GM19099 (cell line): ENCODE data around the gene GADL1.

Experiments
- POLR2A ChIP-seq: IDR thresholded peaks from 3 replicates; pipeline ENCODE4 v1.6.1; 2011; ENCODE audit warnings: low read depth; ENCODE audit not compliant: insufficient read length; ENCODE audit errors: extremely low read depth

Gene GADL1

DNA sequence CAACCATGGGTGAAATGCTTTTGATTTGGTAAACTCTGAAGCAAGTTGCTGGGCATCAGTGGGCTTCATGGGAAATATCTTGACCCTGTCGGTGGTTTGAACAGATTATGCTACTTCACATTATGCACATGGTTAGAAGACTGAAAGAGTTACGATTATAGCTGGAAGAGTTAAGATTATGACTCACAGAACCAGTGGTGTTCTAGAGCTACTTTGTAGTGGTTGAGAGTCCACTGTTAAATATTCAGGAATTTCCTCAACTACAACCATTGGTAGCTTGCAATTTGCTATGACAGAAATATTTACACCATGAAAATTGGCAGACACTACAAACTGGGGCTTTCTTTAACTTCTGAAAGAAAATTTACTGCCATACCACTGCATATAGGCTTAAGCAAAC, 99.3 kb downstream of the GADL1 start:
- no peak for TF ChIP-seq POLR2A

DNA sequence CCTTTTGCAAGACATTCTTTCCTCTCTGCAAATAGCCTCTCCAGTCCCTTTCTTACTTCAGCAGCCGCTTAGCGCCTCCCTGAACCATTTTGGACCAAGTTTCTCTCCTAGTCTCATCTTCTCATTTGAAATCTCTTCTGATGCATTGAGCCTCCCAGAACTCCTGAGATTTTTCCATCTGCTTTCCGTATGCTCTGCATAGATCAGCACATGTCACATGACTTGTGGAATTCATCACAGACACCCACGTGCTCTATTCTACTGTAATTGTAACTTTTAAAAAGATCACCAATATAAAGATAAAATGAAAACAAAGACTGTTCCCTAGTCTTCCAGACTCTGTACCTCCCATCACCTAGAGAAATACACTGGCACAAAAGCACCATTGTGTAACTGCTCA, 100.7 kb downstream of the GADL1 start:
- no peak for TF ChIP-seq POLR2A

DNA sequence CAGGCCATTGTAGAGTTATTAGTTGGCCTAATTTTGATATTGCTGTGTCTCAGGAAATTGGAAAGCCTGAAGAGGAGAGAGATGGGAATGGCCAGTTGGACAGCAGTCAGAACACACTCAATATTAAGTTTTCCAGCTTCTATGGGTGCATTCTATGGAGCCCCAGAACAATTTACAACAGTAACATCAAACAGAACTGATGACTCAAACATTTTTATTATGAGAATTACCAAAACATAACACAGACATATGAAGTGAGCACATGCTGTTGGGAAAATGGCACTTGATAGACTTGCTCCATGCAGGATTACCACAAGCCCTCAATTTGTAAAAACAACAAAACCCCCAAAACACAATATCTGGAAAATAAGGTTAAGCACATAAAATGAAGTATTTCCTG, 104.3 kb downstream of the GADL1 start:
- no peak for TF ChIP-seq POLR2A

DNA sequence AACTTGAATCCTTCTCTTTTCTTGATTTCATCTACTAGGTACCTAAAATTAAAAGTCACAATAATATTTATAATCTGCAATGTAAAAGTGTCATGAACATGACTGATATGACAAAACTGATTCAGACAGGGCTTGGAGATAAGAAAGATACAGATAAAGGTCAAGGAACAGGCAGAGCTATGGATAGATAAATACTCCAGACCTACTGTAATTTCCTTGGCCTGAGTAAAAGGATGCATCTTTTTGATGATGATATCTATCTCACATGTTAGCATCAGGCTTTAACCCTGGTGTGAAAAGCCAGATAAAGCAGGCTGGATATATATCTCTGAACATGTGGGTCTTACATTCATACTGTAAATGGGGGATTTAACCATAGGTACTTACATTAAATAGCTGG, 108.1 kb downstream of the GADL1 start:
- TF ChIP-seq POLR2A = no peak

DNA sequence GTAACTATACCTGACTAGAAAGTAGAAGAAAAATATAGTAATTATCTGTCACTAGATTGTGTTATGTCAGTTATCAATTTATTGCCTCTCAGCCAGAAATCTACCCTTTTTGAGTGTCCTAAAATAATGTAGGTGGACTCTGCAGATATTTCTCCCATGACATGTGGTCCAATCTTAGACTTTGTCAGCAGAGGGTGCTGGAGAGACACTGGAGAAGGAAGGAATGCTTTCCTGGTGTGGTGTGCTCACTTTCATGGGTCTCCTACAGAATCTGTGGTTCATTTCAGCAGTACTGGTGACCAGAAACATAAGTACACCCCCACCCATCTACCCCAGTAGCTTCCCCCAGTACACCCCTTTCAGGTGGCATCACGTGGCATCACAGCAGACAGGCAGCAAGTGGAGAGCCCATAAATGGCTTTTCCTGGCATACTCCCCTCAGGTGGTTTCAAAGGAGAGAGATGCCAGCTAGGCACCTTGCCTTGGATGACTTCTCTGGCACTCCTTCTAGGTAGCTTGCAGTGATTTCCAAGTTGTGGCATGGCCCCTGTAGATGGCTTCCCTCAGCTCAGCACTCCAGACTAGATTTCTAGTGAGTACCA, 114.7 kb downstream of the GADL1 start:
- TF ChIP-seq POLR2A = no peak

DNA sequence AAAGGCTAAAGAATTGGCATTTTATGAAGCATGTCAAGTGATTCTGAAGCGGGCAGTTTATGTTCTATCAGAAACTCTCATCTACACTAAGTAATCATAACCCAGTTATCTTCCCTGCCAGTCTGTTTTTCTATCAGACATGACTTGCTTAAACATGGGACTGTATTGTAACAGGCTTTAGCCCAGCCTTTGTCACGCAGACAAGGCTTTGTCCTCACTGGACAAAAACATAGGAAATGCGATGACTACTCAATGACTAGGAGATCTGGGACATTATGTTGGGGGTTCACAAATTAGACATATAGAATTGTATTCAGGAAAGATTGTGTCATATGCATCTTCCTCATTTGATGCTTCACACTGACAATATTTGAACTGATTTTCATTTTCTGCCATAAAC, 115.5 kb downstream of the GADL1 start:
- TF ChIP-seq POLR2A = no peak

DNA sequence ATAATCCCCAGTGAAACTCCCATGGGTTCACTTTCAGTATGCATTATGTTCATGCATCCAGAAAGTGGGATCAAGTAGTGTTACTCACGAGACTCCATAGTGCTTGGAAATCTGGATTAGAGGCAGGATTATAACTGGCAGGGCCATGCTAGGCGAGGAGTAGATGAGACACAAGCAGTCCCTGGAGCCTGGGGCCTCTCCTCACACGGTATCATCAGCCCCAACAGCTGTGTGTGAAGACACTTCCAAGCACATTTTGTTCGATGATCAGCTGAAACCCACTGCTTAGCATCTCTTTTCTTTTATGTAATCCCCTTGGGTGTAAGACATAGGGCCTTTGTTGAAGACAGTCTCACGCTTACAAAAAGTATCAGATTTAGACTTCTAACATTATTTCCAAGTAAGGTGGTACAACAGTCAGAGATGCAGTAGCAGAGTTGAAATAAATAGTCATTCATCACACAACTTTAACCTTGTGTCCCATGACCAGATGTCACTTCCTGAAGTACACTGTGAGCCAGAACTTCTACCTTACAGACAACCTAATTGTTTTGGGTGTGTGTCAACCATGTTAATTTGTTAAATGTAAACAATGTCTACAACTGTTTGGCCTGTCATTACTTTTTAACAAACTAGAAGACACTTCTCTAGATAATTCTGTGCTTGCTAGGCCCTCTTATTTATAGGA, 116.9 kb downstream of the GADL1 start:
- TF ChIP-seq POLR2A = no peak

DNA sequence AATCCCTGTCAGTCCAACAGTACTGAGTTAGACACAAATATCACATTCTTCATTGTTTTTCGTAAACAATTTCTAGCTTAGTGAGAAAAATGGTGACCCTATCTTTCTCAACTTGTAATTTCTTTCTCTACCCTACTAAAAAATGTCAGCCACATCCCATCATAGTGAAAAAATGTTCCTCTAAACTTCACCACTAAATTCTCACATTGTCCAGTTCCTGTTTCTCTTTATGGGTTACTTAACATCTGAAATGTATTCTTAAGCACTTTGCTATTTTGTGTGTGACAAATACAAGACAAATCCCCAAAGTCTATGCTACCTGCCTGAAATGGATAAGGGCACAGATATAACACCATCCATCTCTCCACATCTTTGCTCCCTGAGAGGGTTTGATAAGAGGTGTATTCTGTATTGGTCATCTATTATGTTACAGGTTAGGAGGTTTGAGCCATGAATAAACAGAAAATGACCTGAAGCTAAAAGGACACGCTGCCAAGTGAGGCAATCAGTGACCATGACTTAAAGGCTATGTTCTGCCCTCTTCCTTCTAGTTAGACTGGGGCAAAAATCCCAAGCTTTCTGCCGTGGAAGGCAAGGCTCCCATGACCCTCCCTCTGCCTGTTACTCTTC, 118.2 kb downstream of the GADL1 start:
- no peak for TF ChIP-seq POLR2A

DNA sequence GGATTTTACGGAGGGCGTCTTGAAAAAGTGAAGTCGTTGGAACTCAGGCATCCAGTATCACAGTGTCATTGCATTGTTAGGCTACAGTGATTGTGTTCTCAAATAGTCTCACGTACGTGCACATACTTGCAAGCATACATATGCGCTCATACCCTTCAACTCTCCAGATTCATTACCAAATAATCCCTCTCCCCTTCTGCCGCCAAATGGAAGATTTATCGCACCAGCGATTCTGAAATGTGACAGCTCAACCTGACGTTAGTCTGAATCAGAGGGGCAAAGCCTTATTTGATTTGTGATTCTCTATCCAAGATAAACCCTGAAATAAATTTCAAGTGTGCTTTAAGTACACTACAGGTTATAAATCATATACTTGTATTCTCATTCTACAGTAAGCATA, 119.4 kb downstream of the GADL1 start:
- no peak for TF ChIP-seq POLR2A

DNA sequence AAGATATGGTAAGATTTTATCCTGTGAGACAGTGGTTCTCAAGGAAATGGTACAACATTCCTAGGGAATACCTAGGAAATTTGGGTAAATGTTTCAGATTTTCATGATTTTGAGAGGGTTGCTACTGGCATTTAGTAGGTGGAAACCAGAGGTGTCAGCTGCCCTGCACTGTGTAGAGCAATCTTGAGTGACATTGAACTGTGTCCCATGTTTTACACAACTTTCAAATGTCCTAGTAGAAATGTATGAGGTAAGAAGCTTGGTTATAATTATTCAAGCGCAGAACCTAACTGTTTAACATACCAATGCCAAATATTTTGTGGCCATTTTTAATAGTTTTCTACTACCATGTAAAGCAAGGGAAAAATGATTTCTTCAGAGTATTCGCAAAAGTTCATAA, 120.4 kb downstream of the GADL1 start:
- TF ChIP-seq POLR2A = no peak

DNA sequence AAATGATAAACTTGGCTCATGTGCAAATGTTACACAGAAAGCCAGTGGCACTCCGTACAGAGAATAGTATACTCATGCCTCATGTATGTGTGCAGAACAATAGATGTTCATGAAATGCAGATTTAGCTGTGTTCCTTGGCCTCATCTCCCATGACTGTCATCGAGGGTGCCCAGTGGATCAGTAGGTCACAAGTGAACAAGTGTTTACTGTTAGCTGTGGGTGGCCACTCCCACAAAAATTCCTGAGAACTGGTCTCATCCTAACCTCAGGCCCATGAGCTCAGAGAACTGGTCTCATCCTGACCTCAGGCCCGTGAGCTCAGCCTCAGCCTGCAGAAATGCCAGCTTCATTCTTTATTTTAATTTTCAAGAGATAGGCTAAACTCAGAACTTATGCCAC, 124.1 kb downstream of the GADL1 start:
- TF ChIP-seq POLR2A = no peak

DNA sequence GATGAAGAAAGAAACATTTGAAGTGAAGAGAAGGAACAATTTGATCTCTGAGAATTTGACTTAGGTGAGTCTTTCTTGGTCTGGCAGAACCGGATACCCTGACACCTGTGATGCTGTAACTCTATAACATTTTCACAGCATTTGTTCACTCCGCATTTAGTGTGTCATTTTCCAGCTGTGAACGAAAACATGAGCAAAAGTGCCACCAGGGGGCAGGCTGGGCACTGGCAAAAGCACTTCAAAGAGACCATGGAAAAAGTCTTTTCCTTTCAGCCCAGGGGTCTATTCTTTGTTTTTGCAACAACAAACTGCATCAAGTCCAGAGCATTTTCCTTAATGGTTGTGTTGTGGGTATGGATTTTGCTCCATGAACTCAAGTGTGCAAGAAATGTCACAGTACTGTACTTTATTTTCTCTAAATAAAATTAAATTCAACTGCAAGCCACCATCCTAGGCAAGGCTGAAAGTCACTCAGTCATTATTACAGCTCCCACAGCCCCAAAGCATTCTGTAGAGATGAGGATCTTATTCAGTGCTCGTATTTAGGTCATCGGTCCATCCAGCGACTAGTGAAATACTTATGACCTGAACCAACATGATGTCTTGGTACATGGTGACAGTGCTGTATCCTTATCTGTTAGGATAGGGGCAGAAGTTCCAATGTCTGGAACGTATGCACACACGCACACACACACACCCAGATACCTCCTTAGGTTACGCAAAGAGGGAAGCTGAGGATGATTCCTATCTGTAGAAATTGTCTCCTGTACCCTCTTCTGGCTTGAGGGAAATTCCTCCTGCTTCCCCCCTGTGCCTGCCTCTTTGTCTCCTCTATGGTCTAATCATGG, 125.5 kb downstream of the GADL1 start:
- TF ChIP-seq POLR2A = no peak

DNA sequence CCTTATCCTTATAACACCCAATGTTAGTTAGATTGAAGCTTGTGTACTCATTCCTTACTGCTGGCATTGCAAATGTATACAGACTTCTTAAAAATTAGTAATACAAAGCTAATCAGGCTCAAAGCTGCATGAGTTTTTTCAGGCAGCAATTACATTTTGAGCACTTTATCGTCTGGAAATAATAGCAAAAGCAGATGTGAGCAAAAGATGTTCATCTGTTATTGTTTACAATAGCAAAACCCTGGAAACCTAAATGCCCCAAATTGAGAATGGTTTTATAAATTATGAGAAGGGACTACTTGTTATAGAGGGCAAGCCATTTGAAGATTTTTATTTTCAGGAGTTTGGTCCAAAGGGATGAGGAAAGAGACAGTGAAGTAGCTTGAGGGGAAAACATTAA, 126.4 kb downstream of the GADL1 start:
- TF ChIP-seq POLR2A = no peak

DNA sequence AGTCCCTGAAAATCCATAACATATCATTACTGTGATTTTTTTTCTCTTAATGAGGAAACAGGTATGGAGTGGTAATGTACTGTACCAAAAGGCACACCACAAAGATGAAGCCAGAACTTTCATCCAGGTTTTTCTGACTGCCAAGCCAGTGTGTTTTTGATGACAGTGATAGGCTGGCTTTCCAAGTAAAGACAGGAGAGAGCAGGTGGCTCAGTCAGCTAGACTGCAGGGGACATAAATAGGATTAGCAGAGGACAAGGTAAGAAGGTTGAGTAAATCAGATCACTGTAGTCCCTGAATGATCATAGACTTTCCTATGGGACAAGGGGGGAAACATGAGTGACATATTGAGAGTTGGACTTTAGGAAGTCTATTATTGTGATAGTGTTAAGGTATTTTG, 127.9 kb downstream of the GADL1 start:
- TF ChIP-seq POLR2A = no peak

DNA sequence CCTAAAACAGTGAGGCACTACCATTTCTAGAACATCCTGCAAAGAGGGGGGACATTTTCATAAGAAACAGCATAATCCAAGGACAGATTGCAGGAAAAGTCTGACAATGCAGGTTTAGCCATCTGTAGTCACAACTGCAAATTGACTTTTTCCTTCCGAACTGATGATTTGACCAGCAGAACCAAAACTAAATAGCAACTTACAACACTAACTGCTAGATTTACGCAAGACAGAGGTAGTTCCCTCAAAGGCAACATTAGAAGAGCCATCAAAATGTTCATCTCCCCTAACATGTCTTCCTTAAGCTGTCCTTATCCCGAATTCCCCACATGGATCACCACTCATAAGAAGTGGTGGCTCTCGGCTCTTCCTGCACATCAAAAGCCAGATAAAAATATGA, 129.6 kb downstream of the GADL1 start:
- TF ChIP-seq POLR2A = no peak
